Osteocyte (in vitro differentiated cells): ENCODE results near the gene AIMP1. TPM values are rescaled to one million over a fixed set of nuclear protein-coding genes. Genes with fewer than 3 reads are reported as not detected.

Source experiments
- DNase-seq: peaks from one replicate; pipeline ENCODE4 v3.0.0; 2021; ENCODE audit warnings: mixed read lengths; ENCODE audit not compliant: unreplicated experiment; ENCODE audit errors: extremely low spot score
- H3K27ac Mint-ChIP-seq: one replicate; pipeline ENCODE4 v1.8.0; 2021; ENCODE audit warnings: mild to moderate bottlenecking, mixed read lengths; ENCODE audit not compliant: unreplicated experiment
- H3K27me3 Mint-ChIP-seq: one replicate; pipeline ENCODE4 v1.8.0; 2021; ENCODE audit warnings: mixed read lengths; ENCODE audit not compliant: unreplicated experiment
- H3K36me3 Mint-ChIP-seq: one replicate; pipeline ENCODE4 v1.8.0; 2021; ENCODE audit warnings: mixed read lengths; ENCODE audit not compliant: unreplicated experiment
- H3K4me1 Mint-ChIP-seq: one replicate; pipeline ENCODE4 v1.8.0; 2021; ENCODE audit warnings: mixed read lengths; ENCODE audit not compliant: unreplicated experiment
- H3K4me3 Mint-ChIP-seq: one replicate; pipeline ENCODE4 v1.8.0; 2021; ENCODE audit warnings: mild to moderate bottlenecking, moderate library complexity, mixed read lengths; ENCODE audit not compliant: unreplicated experiment
- H3K9me3 Mint-ChIP-seq: one replicate; pipeline ENCODE4 v1.8.0; 2021; ENCODE audit warnings: mixed read lengths; ENCODE audit not compliant: unreplicated experiment
- total RNA-seq: library from RNA; stranded (reverse); gene quantifications from 2 replicates; pipeline ENCODE4 v1.2.1, GENCODE V29; 2021
- TF ChIP-seq, protein P1 (sequence below): fragments of 200-600 bp; sonication (generic); IDR thresholded peaks from 2 replicates; pipeline ENCODE4 v1.5.0; 2021; ENCODE audit warnings: antibody characterized with exemption, mild to moderate bottlenecking, moderate library complexity

Gene AIMP1
- total RNA-seq, 1 donor from 2014 or later: 41.2 TPM

DNA sequence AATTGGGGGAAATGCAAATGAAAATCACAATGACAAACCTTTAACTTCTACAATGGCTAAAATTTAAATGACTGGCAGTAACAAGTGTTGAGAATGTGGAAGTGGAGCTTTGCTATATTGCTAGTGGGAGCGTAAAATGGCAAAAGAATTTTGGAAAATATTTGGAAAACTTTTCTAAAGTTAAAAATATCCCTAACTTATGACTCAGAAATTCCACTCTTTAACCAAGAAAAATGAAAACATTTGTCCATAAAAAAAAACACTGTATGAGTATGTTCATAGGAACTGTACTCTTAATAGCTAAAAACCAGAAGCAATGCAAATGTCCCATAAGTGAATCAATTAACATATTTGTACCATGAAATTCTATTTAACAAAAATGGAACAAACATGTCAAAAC, 4.0 kb upstream of the AIMP1 start:
- no peaks in the 10 kb centered on the region for H3K9me3 Mint-ChIP-seq
- DNase-seq: no peak
- TF ChIP-seq, protein P1, sequence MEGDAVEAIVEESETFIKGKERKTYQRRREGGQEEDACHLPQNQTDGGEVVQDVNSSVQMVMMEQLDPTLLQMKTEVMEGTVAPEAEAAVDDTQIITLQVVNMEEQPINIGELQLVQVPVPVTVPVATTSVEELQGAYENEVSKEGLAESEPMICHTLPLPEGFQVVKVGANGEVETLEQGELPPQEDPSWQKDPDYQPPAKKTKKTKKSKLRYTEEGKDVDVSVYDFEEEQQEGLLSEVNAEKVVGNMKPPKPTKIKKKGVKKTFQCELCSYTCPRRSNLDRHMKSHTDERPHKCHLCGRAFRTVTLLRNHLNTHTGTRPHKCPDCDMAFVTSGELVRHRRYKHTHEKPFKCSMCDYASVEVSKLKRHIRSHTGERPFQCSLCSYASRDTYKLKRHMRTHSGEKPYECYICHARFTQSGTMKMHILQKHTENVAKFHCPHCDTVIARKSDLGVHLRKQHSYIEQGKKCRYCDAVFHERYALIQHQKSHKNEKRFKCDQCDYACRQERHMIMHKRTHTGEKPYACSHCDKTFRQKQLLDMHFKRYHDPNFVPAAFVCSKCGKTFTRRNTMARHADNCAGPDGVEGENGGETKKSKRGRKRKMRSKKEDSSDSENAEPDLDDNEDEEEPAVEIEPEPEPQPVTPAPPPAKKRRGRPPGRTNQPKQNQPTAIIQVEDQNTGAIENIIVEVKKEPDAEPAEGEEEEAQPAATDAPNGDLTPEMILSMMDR: no peak
- H3K4me3 Mint-ChIP-seq: peak overlapping the region; percentile 51
- peak overlapping the region; percentile 93 for H3K27ac Mint-ChIP-seq
- H3K27me3 Mint-ChIP-seq: no peaks in the 10 kb centered on the region
- peaks cover 11% of the 10 kb centered on the region for H3K36me3 Mint-ChIP-seq
- peaks cover 33% of the 10 kb centered on the region for H3K4me1 Mint-ChIP-seq

DNA sequence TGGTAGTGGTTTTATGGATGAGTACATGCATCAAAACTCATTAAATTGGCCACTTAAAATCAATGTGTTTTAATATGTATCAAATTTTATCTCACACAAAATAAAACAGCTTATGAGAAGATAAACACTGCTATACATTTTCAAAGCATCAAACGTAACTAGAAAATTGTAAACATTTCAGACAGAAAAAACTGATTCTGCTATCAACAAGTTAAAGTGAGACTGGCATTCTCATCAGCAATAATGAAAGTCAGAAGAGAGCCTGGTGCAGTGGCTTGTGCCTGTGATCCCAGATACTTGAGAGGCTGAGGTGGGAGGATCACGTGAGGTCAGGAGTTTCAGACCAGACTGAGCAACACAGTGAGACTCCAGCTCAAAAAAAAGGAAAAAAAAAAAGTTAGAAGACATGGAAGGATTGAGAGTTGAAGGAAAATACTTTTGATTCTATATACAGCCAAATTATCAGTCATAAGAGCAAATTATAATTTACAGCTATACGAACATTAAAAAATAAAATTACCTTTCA, 3.3 kb upstream of the AIMP1 start:
- no peaks in the 10 kb centered on the region for H3K27me3 Mint-ChIP-seq
- TF ChIP-seq, protein P1: no peak
- peaks cover 8% of the 10 kb centered on the region for H3K36me3 Mint-ChIP-seq
- H3K27ac Mint-ChIP-seq: peak overlapping the region; percentile 93
- no peak for DNase-seq
- peaks cover 33% of the 10 kb centered on the region for H3K4me1 Mint-ChIP-seq
- no peaks in the 10 kb centered on the region for H3K9me3 Mint-ChIP-seq
- H3K4me3 Mint-ChIP-seq: peak overlapping the region; percentile 8

DNA sequence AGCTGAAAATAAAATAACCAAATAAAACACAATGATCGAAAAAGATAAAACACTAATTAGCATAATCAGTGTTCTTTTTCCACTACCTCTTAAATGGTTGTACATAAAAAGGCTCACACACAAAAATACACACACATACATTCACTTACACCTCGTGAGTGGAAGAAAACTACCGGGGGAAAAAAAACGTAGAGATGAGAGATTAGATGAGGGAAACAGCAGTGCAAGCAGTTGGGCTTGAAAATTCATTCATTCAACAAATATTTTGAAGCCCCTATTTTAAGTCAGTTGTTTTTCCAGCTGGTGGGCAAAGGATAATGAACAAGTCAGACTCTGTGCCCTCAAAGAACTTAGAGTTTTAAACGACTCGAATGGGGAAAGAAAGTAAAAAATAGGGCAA, 1.4 kb upstream of the AIMP1 start:
- H3K9me3 Mint-ChIP-seq: no peaks in the 10 kb centered on the region
- H3K27me3 Mint-ChIP-seq: no peaks in the 10 kb centered on the region
- TF ChIP-seq, protein P1: no peak
- no peaks in the 10 kb centered on the region for H3K36me3 Mint-ChIP-seq
- no peak overlapping the region for H3K27ac Mint-ChIP-seq
- H3K4me1 Mint-ChIP-seq: peaks cover 38% of the 10 kb centered on the region
- H3K4me3 Mint-ChIP-seq: no peak overlapping the region
- no peak for DNase-seq

DNA sequence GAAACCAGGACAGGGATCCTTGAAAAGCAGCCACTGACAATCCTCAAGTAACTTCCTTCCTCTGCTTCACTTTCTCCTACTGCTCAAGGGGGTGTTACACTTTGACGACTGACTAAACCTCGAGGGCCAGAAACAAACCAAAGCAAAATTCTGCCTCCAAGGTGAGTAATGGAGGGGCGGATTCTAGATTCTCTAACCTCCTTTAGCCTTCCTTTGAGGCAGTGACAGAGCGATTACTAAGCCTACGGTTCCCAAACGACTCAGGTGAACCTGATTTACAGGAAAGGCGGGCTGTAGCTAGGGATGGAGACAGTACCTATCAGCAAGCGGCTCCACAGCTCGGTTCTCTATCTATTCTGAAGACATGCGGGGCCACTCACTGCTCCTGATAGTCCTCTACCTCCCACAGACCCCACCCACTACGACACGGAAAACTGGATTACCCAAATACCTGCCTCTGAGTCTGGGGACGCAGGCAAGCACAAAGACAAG, 828 bp upstream of the AIMP1 start:
- TF ChIP-seq, protein P1: no peak
- Mint-ChIP-seq H3K9me3 (no peaks in the 10 kb centered on the region), H3K27me3 (no peaks in the 10 kb centered on the region), H3K27ac (no peak overlapping the region), H3K4me1 (peaks cover 34% of the 10 kb centered on the region), H3K36me3 (no peaks in the 10 kb centered on the region), H3K4me3 (no peak overlapping the region)
- no peak for DNase-seq

DNA sequence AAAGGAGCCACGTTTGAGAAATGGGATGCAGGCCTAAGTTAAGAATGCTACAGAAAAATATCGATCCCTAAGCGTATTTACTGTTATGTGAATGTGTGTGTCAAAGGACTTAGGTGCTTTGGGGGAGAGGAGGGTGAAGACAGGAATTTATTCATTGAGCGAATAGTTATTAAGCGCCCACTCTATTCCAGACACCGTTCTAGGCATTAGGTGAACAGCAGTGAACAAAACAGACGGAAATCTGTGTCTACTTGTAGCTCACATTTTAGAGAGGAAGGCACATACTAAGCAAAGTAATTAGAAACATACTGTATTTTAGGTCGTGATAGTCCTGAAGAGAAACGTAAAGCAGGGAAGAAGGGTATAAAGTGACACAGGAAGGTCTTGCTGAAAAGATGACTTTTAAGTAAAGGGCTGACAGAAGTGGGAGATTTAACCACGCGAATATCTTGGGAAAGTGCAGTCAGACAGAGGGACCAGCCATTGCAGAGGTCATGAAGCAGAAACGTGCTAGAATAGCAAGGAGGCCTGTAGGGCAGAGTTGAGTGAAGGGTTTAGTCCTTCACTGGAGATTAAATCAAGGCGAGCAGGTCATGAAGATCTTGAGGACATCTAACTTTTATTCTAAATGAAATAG, 541 bp downstream of the AIMP1 start:
- Mint-ChIP-seq H3K27me3 (no peaks in the 10 kb centered on the region), H3K4me3 (no peak overlapping the region), H3K9me3 (no peaks in the 10 kb centered on the region), H3K36me3 (peaks cover 6% of the 10 kb centered on the region), H3K27ac (no peak overlapping the region), H3K4me1 (peaks cover 27% of the 10 kb centered on the region)
- TF ChIP-seq, protein P1: no peak
- DNase-seq: no peak
